H54 (cell line): Measurements from ENCODE around the gene SLC12A5.

Experiments
- DNase-seq: peaks from one replicate; pipeline ENCODE4 v3.0.0; 2011; ENCODE audit warnings: low spot score, mixed read lengths; ENCODE audit not compliant: insufficient read length
- FAIRE-seq: peaks from 3 replicates; lab custom pipeline; 2011; peaks lifted over from hg19 to GRCh38; lab: Jason Lieb, UNC
- POLR2A ChIP-seq: IDR thresholded peaks from 2 replicates; pipeline ENCODE4 v1.6.1; 2011; ENCODE audit warnings: low read depth, mild to moderate bottlenecking, low read length

The SLC12A5 gene

DNA sequence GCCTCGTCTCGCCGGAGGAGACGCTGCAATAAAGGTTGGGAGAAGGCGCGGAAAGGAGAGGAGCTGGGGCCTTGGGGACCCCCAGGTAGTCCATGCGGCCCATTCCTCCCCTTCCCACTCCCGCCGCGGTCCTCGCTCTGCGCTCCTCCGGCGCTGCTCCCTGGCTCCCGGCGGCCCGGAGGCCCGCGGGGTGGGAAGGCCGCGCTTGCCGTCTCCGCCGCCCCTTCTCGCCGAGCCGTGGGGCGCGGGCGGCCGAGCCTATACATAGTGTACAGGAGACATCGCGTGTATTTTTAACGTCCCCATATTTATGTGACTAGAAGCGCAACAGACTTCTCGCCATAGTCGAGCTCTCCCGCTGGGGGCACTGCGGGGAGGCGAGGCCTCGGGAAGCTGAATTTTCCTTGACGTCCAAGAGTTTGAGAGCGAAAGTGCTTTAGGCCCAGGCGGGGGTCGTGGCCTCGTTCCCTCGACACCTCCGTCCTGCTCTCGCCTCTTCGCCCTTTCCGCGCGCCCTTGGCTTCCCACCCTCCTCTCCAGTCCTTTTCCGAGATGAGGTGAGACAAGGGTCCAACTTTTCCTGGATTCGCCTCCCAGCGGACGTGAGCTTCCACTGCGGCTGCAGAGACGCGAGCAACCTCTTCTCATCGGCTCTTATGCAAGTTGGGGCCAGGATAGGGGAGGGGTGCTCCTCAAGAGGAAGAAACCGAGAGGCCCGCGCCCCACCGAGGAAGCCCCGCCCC, 29.0 kb downstream of the SLC12A5 start:
- FAIRE-seq (no peak), DNase-seq (no peak)
- TF ChIP-seq POLR2A = no peak

DNA sequence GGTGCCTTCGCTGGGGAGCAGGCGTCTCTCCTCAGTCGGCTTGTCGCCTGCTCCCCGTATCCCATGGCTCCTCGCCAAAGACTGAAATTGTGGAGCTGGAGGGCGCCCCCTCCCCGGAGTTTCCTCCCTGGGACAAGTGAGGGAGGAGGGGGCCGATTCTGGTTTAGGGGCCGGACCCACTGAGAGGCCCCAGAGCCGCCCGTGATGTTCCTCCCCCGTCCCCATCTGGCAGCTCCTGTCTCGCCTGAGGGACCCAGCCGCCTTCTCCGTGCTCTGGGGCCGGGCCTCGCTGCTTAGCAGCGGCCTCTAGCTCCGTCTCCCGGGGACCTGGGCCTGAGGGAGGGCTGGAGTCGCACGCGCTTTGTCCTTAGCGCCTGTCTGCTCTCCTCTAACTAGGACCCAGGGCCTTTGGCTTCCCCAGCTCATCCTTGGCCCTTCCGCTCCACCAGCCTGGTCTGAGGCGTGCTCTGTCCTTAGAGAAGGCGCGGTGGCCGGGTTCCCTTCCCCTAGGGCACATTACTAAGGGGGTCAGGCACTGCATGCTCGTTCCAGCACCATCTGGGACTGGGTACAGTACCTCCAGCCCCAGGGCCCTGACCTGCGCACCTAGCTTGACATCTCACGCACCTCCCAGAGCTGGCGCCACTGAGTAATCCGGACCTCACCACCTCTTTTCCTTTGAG, 29.7 kb downstream of the SLC12A5 start:
- FAIRE-seq (no peak), DNase-seq (no peak)
- TF ChIP-seq POLR2A = no peak

DNA sequence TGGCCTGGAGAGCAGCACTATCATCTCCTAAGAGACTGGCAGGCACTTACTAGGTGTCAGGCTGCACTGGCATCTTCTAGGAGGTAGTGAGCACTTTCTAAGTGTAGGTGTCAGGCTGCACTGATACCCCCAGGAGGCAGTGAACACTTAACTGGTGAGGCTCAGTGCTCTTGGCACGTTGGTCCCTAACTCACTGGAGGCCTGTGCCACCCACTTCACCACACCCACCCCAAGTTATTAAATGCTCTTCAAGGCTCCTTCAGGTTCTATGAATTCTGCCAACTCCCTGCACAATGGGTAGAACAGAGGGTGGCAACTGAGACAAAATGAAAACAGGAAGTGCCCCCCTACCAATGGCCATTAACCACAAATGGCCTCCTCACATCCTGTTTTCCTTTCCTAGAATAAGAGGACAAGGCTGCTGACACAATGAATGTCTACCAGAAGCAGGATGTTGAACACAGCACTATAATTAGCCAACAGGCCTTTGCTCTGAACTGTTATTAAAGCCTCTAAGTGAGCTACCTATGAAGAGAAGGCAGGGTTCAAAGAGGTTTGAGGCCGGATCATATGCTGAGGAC, 31.4 kb downstream of the SLC12A5 start:
- FAIRE-seq (no peak), DNase-seq (no peak)
- TF ChIP-seq POLR2A = no peak

DNA sequence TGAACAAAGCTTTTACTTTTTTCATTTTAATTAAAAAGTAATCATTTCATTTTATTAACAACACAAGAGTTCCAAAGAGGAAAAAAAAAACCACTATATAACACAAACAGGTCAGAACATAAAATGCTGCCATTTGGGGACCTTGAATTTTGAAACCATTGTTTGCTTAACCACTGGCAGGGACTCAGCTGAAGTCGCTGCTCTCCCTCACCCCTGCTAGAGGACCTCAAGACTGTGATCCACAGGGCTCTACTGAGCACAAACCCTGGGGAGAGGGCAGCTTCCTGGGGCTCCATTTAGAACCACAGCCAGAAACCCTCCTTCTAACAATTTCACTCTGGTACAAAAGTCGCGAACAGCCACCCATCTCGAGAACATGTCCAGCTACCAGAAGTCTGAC, 32.0 kb downstream of the SLC12A5 start:
- FAIRE-seq (no peak), DNase-seq (no peak)
- TF ChIP-seq POLR2A = no peak

DNA sequence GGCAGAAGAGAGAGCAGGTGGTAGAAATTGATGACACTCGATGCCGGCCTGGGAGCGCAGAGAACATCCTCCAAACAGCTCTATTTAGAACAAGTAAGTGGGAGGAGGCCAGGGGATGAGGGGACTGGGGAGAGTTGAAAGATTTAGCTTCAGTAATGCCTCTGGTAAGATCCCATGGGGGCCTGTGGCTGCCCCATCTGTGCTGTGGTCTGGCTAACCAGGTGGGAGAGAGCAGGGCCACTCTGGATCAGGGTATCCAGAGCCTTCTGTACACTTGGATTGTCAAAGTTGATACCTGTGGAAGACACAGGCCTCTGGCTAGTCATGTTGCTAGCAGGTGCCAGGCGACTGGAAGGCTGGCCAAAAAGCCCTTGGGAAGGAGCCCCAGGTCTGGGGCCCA, 33.1 kb downstream of the SLC12A5 start:
- no peak for FAIRE-seq
- TF ChIP-seq POLR2A = no peak
- DNase-seq = no peak

DNA sequence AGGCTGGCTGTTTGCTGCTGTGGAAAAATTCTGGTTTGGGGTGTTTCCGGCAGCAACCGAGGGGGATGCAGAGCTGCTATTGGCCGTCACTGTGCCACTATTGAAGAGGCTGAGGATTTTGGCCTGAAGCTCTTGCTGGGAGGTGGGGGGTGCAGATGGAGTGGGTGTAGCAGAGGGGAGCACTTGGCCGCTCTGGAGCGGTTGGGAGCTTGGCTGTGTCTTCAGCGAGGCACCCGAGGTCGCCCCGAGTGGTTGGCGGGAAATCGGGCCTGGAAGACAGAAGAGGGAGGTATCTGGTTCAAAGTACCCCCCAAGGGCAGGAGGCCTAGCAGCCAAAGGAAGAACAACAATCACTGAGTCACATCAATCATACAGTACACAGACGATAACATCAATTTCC, 33.6 kb downstream of the SLC12A5 start:
- FAIRE-seq (no peak), DNase-seq (no peak)
- no peak for TF ChIP-seq POLR2A

DNA sequence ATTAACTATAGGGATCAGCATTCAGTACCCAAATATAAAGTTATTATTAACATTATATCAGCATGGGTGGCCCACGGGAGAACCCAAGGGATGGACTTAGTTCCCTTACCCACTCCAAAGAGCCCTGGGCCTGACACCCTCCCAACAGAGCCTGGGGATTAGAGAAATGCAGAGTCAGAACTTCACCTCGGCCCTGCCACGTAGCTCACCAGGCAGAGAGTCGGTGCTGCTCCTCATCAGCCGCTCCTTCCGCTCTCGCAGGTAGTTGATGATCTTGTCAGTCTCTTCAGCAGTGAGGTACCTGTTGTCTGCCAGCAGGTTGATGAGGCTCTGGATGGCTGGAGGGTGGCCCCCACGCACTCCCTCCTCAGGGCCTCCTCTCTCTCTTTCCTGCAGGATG, 34.1 kb downstream of the SLC12A5 start:
- no peak for TF ChIP-seq POLR2A
- FAIRE-seq = no peak
- DNase-seq = no peak

DNA sequence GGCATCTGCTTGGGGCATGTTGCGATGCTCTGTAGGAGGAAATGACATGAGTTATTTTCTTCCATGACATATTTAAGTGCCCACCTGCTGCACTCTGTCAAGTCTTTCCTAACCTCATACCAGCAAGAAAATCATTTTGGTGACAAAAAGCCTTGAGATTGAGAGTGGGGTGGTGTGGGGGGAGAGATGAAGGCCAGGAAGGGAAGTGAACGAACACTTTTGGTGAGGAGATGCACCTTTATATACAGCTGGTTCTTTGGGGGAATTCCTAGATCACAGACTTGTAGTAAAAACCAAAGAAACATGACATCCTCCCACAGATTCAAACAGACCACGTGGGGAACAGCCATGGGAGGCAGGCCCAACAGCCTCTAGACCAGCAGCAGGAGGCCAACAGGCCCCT, 34.6 kb downstream of the SLC12A5 start:
- no peak for FAIRE-seq
- TF ChIP-seq POLR2A = no peak
- DNase-seq = no peak

DNA sequence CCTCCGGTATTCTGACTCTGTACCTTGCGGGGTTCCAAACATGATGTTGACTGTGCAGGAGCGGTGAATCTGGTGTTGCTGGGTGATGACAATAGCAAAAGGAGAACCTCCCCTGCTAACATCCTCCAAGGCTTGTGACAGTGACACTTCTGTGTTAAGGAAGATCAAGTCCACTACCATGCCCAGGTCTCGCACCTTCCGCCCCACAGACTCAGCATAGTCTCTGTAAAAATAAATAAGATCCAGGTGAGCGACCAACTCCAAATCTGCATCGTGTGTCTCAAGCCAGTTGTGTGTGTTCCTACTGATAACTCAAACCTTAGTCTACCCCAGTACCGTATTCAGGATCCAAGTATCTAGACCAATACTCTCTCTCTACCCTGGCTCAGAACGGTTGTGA, 36.0 kb downstream of the SLC12A5 start:
- FAIRE-seq (no peak), DNase-seq (no peak)
- no peak for TF ChIP-seq POLR2A

DNA sequence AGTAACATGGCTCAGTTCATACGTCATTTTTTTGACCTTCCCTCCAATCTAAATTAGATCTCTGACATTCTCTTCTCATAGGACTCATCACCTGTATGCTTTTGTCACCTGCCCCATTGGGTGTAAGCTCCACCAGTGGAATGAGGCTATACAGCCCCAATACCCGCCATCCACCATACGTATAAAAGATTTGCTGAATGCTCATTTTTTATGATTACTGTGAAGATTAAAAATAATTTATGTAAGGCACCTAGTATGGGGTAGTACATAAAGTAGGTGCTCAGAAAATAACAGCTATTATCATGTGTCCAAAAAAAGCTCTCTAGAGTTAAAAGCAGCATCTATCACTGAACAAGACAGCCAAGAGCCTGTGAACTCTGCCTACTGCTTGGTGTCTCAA, 36.7 kb downstream of the SLC12A5 start:
- DNase-seq = no peak
- FAIRE-seq = no peak
- no peak for TF ChIP-seq POLR2A

DNA sequence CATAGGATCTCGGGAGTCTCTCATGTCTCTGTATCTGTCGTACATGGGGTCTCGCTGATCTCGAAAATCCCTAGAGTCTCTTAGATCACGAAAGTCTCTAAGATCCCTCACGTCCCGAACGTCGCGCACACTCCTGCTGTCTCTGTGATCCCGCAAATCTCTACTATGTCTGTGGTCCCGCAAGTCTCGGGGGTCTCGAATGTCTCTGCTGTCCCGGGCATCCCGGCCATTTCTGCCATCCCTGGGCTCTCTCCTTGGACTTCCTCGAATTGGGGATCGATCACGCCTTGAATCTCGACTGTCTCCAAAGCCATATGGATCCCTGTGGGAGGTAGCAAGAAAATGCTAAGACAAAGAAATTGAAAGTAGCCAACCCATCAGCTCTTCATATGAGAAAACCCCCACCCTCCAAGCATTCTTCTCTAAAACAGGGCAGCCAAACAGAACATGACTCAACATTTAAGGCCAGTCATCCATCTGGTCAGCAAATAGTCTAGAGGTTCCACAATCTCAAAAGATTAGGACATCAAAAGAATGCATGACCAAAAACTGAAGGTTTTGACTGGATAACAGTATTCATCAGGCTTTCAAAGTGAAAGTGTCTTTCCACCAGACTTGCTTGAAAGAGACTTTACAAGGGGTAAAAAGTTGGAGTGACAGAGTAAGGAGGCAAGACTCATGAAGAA, 41.3 kb downstream of the SLC12A5 start:
- no peak for TF ChIP-seq POLR2A
- DNase-seq (no peak), FAIRE-seq (no peak)

DNA sequence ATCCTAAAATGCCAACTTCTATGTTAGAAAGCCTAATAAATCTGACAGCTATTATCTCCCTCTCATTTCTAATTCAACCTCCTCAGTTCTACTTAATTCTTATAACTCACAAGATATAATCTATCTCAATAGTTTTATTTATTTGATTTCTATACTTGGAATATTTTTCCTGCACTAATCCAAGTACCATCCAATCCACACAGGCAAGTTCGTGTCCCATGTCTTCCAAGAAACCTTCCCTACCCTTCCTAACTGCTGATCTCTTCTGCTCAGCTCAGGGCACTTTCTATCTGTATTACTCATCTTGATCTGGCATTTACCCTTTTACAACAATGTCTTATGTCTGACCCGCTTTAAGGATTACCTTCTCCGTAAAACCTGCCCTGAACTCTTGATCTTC, 42.6 kb downstream of the SLC12A5 start:
- no peak for DNase-seq
- no peak for TF ChIP-seq POLR2A
- FAIRE-seq = no peak

DNA sequence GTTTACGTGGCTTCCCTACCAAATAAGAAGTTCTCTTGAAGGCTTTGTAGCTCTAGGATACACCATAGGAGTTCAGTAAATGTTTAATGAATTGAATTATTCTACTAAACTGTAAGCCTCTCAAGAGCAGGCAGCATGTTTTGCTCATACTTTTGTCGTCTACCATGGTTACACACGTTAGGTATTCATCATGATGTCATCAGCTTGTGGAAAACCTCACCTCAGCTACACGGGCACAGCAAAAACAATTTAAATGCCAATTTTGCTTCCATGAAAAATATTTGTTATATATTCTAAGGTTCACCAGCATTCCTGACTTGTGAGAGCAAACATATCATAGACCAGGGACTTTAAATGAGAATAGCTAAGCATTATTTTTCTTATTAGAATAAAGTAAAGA, 44.0 kb downstream of the SLC12A5 start:
- DNase-seq (no peak), FAIRE-seq (no peak)
- no peak for TF ChIP-seq POLR2A

DNA sequence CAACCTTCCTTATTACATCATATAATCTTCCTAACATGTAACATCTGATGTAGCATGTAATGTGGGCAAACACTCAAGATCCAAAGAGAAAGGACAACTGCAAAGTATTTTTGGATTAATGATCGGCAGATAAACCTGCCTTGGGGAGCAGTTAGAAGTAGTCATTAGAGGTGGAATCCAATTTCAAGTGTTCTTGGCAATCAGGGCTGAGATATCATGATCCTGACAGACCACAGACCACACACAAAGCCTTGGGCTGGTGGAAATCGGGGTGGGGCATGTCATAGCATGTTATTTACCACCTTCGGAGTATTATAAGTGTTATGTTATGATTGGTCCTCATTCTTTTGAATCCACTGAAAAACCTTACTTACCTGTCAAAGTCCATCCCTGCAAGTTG, 44.4 kb downstream of the SLC12A5 start:
- no peak for TF ChIP-seq POLR2A
- DNase-seq (no peak), FAIRE-seq (no peak)
